Lower leg skin (tissue), 4 donors: ENCODE data around the gene PDZRN4. TPM values are rescaled to one million over a fixed set of nuclear protein-coding genes. Genes with fewer than 3 reads are reported as not detected.

Experiments used
- DNase-seq, 2 donors: peaks; one replicate each; pipeline ENCODE4 v3.0.0-alpha.2; 2019; ENCODE audit warnings: low spot score in 2 of 2
- H3K4me3 ChIP-seq: fragments of 200-600 bp; sonication (generic); 2 replicates; pipeline ENCODE4 v1.5.1; 2017; ENCODE audit warnings: mild to moderate bottlenecking, low read depth; ENCODE audit not compliant: poor library complexity, severe bottlenecking
- CTCF ChIP-seq, 3 donors: fragments of 450-650 bp; IDR thresholded peaks; one replicate each; pipeline ENCODE4 v1.5.1; 2016; ENCODE audit warnings: antibody characterized with exemption in 3 of 3, mild to moderate bottlenecking in 3 of 3, moderate library complexity in 2 of 3
- POLR2A ChIP-seq, 2 donors: fragments of 450-650 bp; IDR thresholded peaks; one replicate each; pipeline ENCODE4 v1.6.1; 2016 to 2017; ENCODE audit warnings: antibody characterized with exemption in 2 of 2, mild to moderate bottlenecking in 1 of 2, moderate library complexity in 1 of 2
- WGBS, 2 donors: methylation state at CpG; one replicate each; pipeline ENCODE4 v1.1.5; 2018; 5-methylcytosine and 5-hydroxymethylcytosine counted together
- intact Hi-C: fragments of 100-400 bp; cut with DNase I; formaldehyde crosslinking; loops from one replicate; pipeline ENCODE4 v1.15.0; 2023; ENCODE audit warnings: low total_unique reads
- total RNA-seq, 4 donors: library from RNA; depleted of rRNA; stranded (reverse); fragments of >200 nt; gene quantifications; one replicate each; pipeline ENCODE4 v1.1.0, GENCODE V29; 2016

The PDZRN4 gene
- total RNA-seq, 4 donors from 2014 or later = 0.65 to 8.3 (median 3.6) TPM

- no peak for DNase-seq
- TF ChIP-seq POLR2A (IDR thresholded peaks at IDR 0.05) (no peak), CTCF (IDR thresholded peaks at IDR 0.05) (no peak)
- no peak overlapping the region for H3K4me3 ChIP-seq
- intact Hi-C loops = no loop called here
- WGBS, 2 donors = 93 to 95% methylated on average over 4 of the region's 4 CpGs
These were observed 369.2 kb downstream of the PDZRN4 start for GRCh38 chr12:41557344-41557743.

GRCh38 chr12:41558671-41559070, 370.6 kb downstream of the PDZRN4 start:
- intact Hi-C loops = no loop called here
- H3K4me3 ChIP-seq = no peak overlapping the region
- WGBS, 2 donors = 76 to 80% methylated on average over 1 of the region's 1 CpG
- DNase-seq = no peak
- TF ChIP-seq CTCF (IDR thresholded peaks at IDR 0.05) = no peak
- TF ChIP-seq POLR2A (IDR thresholded peaks at IDR 0.05) = no peak

GRCh38 chr12:41563051-41563450, 374.9 kb downstream of the PDZRN4 start:
- no peak for DNase-seq
- no peak for TF ChIP-seq POLR2A (IDR thresholded peaks at IDR 0.05)
- intact Hi-C loops = no loop called here
- H3K4me3 ChIP-seq = no peak overlapping the region
- WGBS, 2 donors = 97 to 98% methylated on average over 12 of the region's 12 CpGs

GRCh38 chr12:41564816-41565215, 376.7 kb downstream of the PDZRN4 start:
- H3K4me3 ChIP-seq = no peak overlapping the region
- no peak for DNase-seq
- no peak for TF ChIP-seq POLR2A (IDR thresholded peaks at IDR 0.05)
- no peak for TF ChIP-seq CTCF (IDR thresholded peaks at IDR 0.05)
- 89 to 97% methylated on average over 1 of the region's 1 CpG for WGBS, 2 donors
- intact Hi-C loops = no loop called here

GRCh38 chr12:41566703-41567102, 378.6 kb downstream of the PDZRN4 start:
- TF ChIP-seq POLR2A (IDR thresholded peaks at IDR 0.05) (no peak), CTCF (IDR thresholded peaks at IDR 0.05) (no peak)
- no peak for DNase-seq
- 89 to 96% methylated on average over 2 of the region's 2 CpGs for WGBS, 2 donors
- intact Hi-C loops = no loop called here
- H3K4me3 ChIP-seq = no peak overlapping the region

- intact Hi-C loops = no loop called here
- TF ChIP-seq CTCF (IDR thresholded peaks at IDR 0.05) (no peak), POLR2A (IDR thresholded peaks at IDR 0.05) (no peak)
- WGBS, 2 donors = 94 to 96% methylated on average over 17 of the region's 17 CpGs
- no peak overlapping the region for H3K4me3 ChIP-seq
- DNase-seq = no peak
These were observed 385.3 kb downstream of the PDZRN4 start for GRCh38 chr12:41573445-41573844.
